Panc1 (cell line): ENCODE results near the gene PROM1. TPM values are rescaled to one million over a fixed set of nuclear protein-coding genes. Genes with fewer than 3 reads are reported as not detected.

Source experiments
- ATAC-seq: fragments of 200-7000 bp; cut with Tn5 transposase; 2 replicates; pipeline ENCODE4 v1.9.1; 2020; ENCODE audit warnings: mild to moderate bottlenecking, moderate library complexity
- BruUV-seq: library from RNA; stranded (reverse); fragments of 400-500 nt; replicated peaks from 2 replicates; lab custom pipeline; 2021; lab: Mats Ljungman, UMichigan
- CTCF ChIA-PET: fragments of 300-600 bp; sonication (Branson Sonifier 250); formaldehyde crosslinking; loops from one replicate; lab custom pipeline; 2022; ENCODE audit warnings: antibody characterized with exemption; lab: Charles Lee
- POLR2A ChIA-PET: fragments of 300-600 bp; sonication (Branson Sonifier 250); formaldehyde crosslinking; loops from one replicate; lab custom pipeline; 2022; ENCODE audit warnings: antibody characterized with exemption; lab: Charles Lee
- DNase-seq: peaks from one replicate; pipeline ENCODE4 v3.0.0-alpha.2; 2010; ENCODE audit warnings: low read depth, low spot score
- H3K27ac ChIP-seq: 2 replicates; pipeline ENCODE4 v1.5.1; 2011; ENCODE audit warnings: mild to moderate bottlenecking, low read length, inconsistent platforms
- H3K27me3 ChIP-seq: fragments of 200-500 bp; sonication (Bioruptor generic); 2 replicates; pipeline ENCODE4 v1.6.0; 2014; ENCODE audit warnings: low read length, inconsistent platforms; ENCODE audit not compliant: control insufficient read depth, insufficient read depth
- H3K36me3 ChIP-seq: fragments of 200-500 bp; sonication (Bioruptor generic); 2 replicates; pipeline ENCODE4 v1.5.1; 2014; ENCODE audit warnings: inconsistent platforms, mild to moderate bottlenecking, low read length, moderate library complexity; ENCODE audit not compliant: control insufficient read depth, insufficient read depth
- H3K4me1 ChIP-seq: 2 replicates; pipeline ENCODE4 v1.5.1; 2011; ENCODE audit warnings: inconsistent platforms, mild to moderate bottlenecking, low read length, moderate library complexity; ENCODE audit not compliant: control insufficient read depth, insufficient read depth
- H3K4me3 ChIP-seq, 2 experiments: 2 replicates each; pipeline ENCODE4 v1.5.1; 2011 to 2012; ENCODE audit warnings: low read depth in 2 of 2, low read length in 2 of 2, mild to moderate bottlenecking in 2 of 2, inconsistent platforms in 1 of 2, moderate library complexity in 1 of 2
- H3K9me3 ChIP-seq: fragments of 200-500 bp; sonication (Bioruptor generic); 2 replicates; pipeline ENCODE4 v1.5.1; 2014; ENCODE audit warnings: low read depth, mild to moderate bottlenecking, inconsistent platforms, low read length, moderate library complexity; ENCODE audit not compliant: control insufficient read depth, insufficient read depth
- POLR2AphosphoS5 ChIP-seq: IDR thresholded peaks from 2 replicates; pipeline ENCODE4 v1.6.1; 2012; ENCODE audit warnings: mild to moderate bottlenecking, low read depth, low read length, moderate library complexity
- SIN3A ChIP-seq: IDR thresholded peaks from 2 replicates; pipeline ENCODE4 v1.6.1; 2012; ENCODE audit warnings: low read depth, mild to moderate bottlenecking, low read length, moderate library complexity, borderline replicate concordance; ENCODE audit not compliant: insufficient read depth
- TCF7L2 ChIP-seq: IDR thresholded peaks from 2 replicates; pipeline ENCODE4 v1.6.1; 2011; ENCODE audit warnings: mild to moderate bottlenecking, low read depth, low read length, inconsistent platforms
- in situ Hi-C: cut with HindIII; loops from 2 replicates; pipeline ENCODE4 v1.10.0; 2016; ENCODE audit warnings: low sequenced_read_pairs, low pct_unique_long_range_greater_than_20kb
- intact Hi-C: fragments of 100-400 bp; cut with micrococcal nuclease; formaldehyde crosslinking; loops from one replicate; pipeline ENCODE4 v1.10.0; 2022; ENCODE audit not compliant: unreplicated experiment
- total RNA-seq: library from RNA; stranded (reverse); gene quantifications from one replicate; pipeline ENCODE4 v1.2.1, GENCODE V29; 2021; ENCODE audit not compliant: unreplicated experiment
- TF ChIP-seq, protein P1 (sequence below), 2 experiments: IDR thresholded peaks; 2 replicates each; pipeline ENCODE4 v1.6.1; 2011 to 2012; ENCODE audit warnings: low read depth in 2 of 2, control low read depth in 1 of 2, low read length in 1 of 2, mild to moderate bottlenecking in 1 of 2, moderate library complexity in 1 of 2; ENCODE audit not compliant: insufficient read depth in 1 of 2
- TF ChIP-seq, protein P2 (sequence below): fragments of 450-650 bp; IDR thresholded peaks from 2 replicates; pipeline ENCODE4 v1.5.1; 2017; ENCODE audit warnings: mild to moderate bottlenecking

The PROM1 gene
- total RNA-seq, 1 experiment from 2014 or later: 0.18 TPM

DNA sequence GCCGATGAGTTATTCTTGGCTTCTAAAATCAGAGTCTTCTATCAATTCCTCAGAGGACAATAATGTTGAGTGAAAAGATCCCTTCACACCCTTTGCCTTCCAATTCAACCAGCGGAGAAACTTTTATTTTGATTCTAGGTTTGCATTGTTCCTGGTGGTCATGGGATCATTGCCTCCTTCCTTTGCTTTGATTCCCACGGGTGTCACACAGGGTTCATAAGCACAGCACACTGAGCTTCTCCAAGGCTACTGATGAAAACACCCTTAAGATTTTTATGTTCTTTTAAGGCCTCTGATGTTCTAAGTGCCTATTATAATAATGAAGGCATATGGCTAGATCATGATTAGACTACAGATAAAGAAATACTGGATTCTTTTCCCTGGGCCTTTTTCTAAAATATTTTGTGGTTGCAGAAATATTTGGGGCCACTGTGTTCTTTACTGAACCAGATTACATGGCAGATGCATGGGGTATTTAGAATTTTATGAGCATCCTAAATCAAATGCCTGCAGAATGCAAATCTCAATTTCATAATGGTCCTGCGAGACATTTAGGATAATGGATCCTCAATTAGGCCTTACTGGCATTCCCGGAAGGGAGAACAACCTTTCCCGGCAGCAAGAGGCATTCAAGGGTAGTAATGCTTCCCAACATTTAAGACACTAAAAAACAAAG is 76.9 kb downstream of the PROM1 start:
- POLR2A ChIA-PET: no interaction called here
- in situ Hi-C loops: no loop called here
- Histone ChIP-seq H3K4me3 (no peak overlapping the region), H3K9me3 (no peaks in the 10 kb centered on the region), H3K27ac (no peak overlapping the region), H3K36me3 (no peaks in the 10 kb centered on the region), H3K4me1 (no peaks in the 10 kb centered on the region), H3K27me3 (no peaks in the 10 kb centered on the region)
- DNase-seq: no peak
- TF ChIP-seq, protein P1, sequence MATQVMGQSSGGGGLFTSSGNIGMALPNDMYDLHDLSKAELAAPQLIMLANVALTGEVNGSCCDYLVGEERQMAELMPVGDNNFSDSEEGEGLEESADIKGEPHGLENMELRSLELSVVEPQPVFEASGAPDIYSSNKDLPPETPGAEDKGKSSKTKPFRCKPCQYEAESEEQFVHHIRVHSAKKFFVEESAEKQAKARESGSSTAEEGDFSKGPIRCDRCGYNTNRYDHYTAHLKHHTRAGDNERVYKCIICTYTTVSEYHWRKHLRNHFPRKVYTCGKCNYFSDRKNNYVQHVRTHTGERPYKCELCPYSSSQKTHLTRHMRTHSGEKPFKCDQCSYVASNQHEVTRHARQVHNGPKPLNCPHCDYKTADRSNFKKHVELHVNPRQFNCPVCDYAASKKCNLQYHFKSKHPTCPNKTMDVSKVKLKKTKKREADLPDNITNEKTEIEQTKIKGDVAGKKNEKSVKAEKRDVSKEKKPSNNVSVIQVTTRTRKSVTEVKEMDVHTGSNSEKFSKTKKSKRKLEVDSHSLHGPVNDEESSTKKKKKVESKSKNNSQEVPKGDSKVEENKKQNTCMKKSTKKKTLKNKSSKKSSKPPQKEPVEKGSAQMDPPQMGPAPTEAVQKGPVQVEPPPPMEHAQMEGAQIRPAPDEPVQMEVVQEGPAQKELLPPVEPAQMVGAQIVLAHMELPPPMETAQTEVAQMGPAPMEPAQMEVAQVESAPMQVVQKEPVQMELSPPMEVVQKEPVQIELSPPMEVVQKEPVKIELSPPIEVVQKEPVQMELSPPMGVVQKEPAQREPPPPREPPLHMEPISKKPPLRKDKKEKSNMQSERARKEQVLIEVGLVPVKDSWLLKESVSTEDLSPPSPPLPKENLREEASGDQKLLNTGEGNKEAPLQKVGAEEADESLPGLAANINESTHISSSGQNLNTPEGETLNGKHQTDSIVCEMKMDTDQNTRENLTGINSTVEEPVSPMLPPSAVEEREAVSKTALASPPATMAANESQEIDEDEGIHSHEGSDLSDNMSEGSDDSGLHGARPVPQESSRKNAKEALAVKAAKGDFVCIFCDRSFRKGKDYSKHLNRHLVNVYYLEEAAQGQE (IDR thresholded peaks at IDR 0.05; ENCODE audit: insufficient read depth in 1 of 2, low read depth in 2 of 2, low read length in 1 of 2): no peak
- TF ChIP-seq, protein P2, sequence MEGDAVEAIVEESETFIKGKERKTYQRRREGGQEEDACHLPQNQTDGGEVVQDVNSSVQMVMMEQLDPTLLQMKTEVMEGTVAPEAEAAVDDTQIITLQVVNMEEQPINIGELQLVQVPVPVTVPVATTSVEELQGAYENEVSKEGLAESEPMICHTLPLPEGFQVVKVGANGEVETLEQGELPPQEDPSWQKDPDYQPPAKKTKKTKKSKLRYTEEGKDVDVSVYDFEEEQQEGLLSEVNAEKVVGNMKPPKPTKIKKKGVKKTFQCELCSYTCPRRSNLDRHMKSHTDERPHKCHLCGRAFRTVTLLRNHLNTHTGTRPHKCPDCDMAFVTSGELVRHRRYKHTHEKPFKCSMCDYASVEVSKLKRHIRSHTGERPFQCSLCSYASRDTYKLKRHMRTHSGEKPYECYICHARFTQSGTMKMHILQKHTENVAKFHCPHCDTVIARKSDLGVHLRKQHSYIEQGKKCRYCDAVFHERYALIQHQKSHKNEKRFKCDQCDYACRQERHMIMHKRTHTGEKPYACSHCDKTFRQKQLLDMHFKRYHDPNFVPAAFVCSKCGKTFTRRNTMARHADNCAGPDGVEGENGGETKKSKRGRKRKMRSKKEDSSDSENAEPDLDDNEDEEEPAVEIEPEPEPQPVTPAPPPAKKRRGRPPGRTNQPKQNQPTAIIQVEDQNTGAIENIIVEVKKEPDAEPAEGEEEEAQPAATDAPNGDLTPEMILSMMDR: no peak
- TF ChIP-seq SIN3A (no peak), POLR2AphosphoS5 (no peak), TCF7L2 (no peak)
- CTCF ChIA-PET: no interaction called here
- no peak for ATAC-seq
- intact Hi-C loops: no loop called here
- no TSS peak for BruUV-seq

DNA sequence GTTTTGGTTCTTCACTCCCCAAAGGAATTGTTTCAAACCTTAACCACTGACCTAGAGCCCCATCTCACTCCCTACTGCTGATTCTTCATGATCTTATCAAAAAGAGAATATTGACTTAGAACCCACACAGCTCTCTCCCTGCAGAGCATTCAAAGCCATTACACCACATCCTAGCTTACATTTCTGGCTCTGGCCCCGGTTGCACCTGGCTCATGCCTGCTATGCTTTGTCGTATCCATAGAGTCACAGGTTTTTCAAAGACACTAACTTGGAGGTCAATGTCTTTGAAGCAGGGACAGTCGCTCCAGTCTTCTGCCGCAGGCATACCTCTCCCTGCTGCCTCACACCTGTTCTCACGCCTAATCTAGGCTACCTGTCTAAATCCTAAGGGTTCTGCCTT is 78.1 kb downstream of the PROM1 start:
- no peak overlapping the region for H3K4me3 ChIP-seq
- intact Hi-C loops: no loop called here
- H3K4me1 ChIP-seq: no peaks in the 10 kb centered on the region
- ChIA-PET POLR2A (interaction anchor here (0.7 kb wide), 1 partner anchor 152 kb away, joined by 3 read pairs; no protein-coding TSS in a partner anchor), CTCF (no interaction called here)
- no peaks in the 10 kb centered on the region for H3K27me3 ChIP-seq
- no peaks in the 10 kb centered on the region for H3K9me3 ChIP-seq
- TF ChIP-seq POLR2AphosphoS5: no peak
- TF ChIP-seq, protein P2: no peak
- TF ChIP-seq, protein P1 (IDR thresholded peaks at IDR 0.05; ENCODE audit: insufficient read depth in 1 of 2, low read depth in 2 of 2, low read length in 1 of 2): no peak
- TF ChIP-seq TCF7L2: no peak
- TF ChIP-seq SIN3A: no peak
- H3K36me3 ChIP-seq: no peaks in the 10 kb centered on the region
- BruUV-seq: no TSS peak
- no peak overlapping the region for H3K27ac ChIP-seq
- in situ Hi-C loops: no loop called here
- DNase-seq (no peak), ATAC-seq (no peak)
